H1 (cell line): ENCODE measurements around the gene ADTRP. TPM values are rescaled to one million over a fixed set of nuclear protein-coding genes. Genes with fewer than 3 reads are reported as not detected.

Experiments
- CTCF ChIA-PET: fragments of 300-600 bp; sonication (Branson Sonifier 250); formaldehyde crosslinking; loops from one replicate; lab custom pipeline; 2021; ENCODE audit not compliant: partially characterized antibody; lab: Charles Lee
- POLR2A ChIA-PET: fragments of 300-600 bp; sonication (Branson Sonifier 250); formaldehyde crosslinking; loops from one replicate; lab custom pipeline; 2021; ENCODE audit warnings: inconsistent platforms; ENCODE audit not compliant: partially characterized antibody; lab: Charles Lee
- DNase-seq, 2 experiments: peaks; one replicate each; pipeline versions ENCODE4 v3.0.0 to v3.0.0-alpha.2; 2010 to 2022; ENCODE audit warnings: low spot score in 2 of 2, low read depth in 1 of 2, mixed read lengths in 1 of 2
- FAIRE-seq: peaks from 2 replicates; lab custom pipeline; 2011; peaks lifted over from hg19 to GRCh38; lab: Jason Lieb, UNC
- H2AFZ ChIP-seq: 2 replicates; pipeline ENCODE4 v1.8.1; 2012; ENCODE audit warnings: low read length, inconsistent platforms
- H2AK5ac ChIP-seq: 2 replicates; pipeline ENCODE4 v1.6.1; 2013; ENCODE audit warnings: low read depth, low read length
- H2BK120ac ChIP-seq: replicated peaks from 2 replicates; pipeline ENCODE3; 2013; ENCODE audit warnings: low read depth, low read length, inconsistent platforms
- H2BK12ac ChIP-seq: 2 replicates; pipeline ENCODE4 v1.6.1; 2013; ENCODE audit warnings: low read depth, low read length
- H2BK15ac ChIP-seq: 2 replicates; pipeline ENCODE4 v1.6.1; 2013; ENCODE audit warnings: low read length
- H2BK20ac ChIP-seq: 2 replicates; pipeline ENCODE4 v1.6.1; 2013; ENCODE audit warnings: low read length
- H2BK5ac ChIP-seq: 2 replicates; pipeline ENCODE4 v1.6.1; 2013; ENCODE audit warnings: low read depth, low read length
- H3K14ac ChIP-seq: 2 replicates; pipeline ENCODE4 v1.6.1; 2013; ENCODE audit warnings: inconsistent platforms; ENCODE audit not compliant: insufficient read length
- H3K18ac ChIP-seq: 2 replicates; pipeline ENCODE4 v1.6.1; 2013; ENCODE audit warnings: low read length; ENCODE audit errors: extremely low read depth
- H3K23ac ChIP-seq: 2 replicates; pipeline ENCODE4 v1.6.1; 2013; ENCODE audit warnings: inconsistent platforms; ENCODE audit not compliant: insufficient read length
- H3K23me2 ChIP-seq: 2 replicates; pipeline ENCODE4 v1.6.1; 2013; ENCODE audit warnings: low read depth, low read length
- H3K27ac ChIP-seq: 2 replicates; pipeline ENCODE4 v1.6.1; 2011; ENCODE audit warnings: low read depth, low read length, inconsistent platforms
- H3K27me3 ChIP-seq, 4 experiments: replicated peaks in 1 of 4; 1 replicate in 1 of 4; 2 replicates in 3 of 4; pipeline versions ENCODE4 v1.6.1 to v1.8.1; 2011 to 2013; ENCODE audit warnings: low read length in 3 of 4, mild to moderate bottlenecking in 3 of 4, inconsistent platforms in 2 of 4, mixed read lengths in 2 of 4, moderate library complexity in 1 of 4; ENCODE audit not compliant: control insufficient read depth in 3 of 4, insufficient read depth in 3 of 4; ENCODE audit errors: extremely low read depth in 1 of 4
- H3K36me3 ChIP-seq, 4 experiments: 2 replicates each; pipeline versions ENCODE4 v1.6.1 to v1.8.1; 2011 to 2013; ENCODE audit warnings: mild to moderate bottlenecking in 4 of 4, low read length in 3 of 4, moderate library complexity in 2 of 4, control low read depth in 1 of 4, inconsistent platforms in 1 of 4; ENCODE audit not compliant: insufficient read depth in 4 of 4, control insufficient read depth in 2 of 4
- H3K4ac ChIP-seq: replicated peaks from 2 replicates; pipeline ENCODE3; 2013; ENCODE audit warnings: low read length, low read depth, mixed read lengths, inconsistent platforms; ENCODE audit not compliant: insufficient read length
- H3K4me1 ChIP-seq, 4 experiments: replicated peaks in 1 of 4; 1 replicate in 1 of 4; 2 replicates in 3 of 4; pipeline versions ENCODE4 v1.6.1 to v1.8.1; 2011 to 2013; ENCODE audit warnings: low read length in 3 of 4, inconsistent platforms in 2 of 4, mixed read lengths in 1 of 4; ENCODE audit not compliant: insufficient read depth in 4 of 4, control insufficient read depth in 3 of 4
- H3K4me2 ChIP-seq, 2 experiments: 2 replicates each; pipeline versions ENCODE4 v1.6.1 to v1.8.1; 2011 to 2013; ENCODE audit warnings: low read depth in 2 of 2, low read length in 2 of 2, control low read depth in 1 of 2, inconsistent platforms in 1 of 2, mild to moderate bottlenecking in 1 of 2; ENCODE audit not compliant: insufficient read depth in 1 of 2
- H3K4me3 ChIP-seq, 4 experiments: fragments of 200-600, 300-600 bp in 1 of 4; sonication (generic), shearing (Covaris generic), sonication (Bioruptor Twin) in 1 of 4; 2 replicates each; pipeline versions ENCODE4 v1.5.1 to v1.8.1; 2011 to 2016; ENCODE audit warnings: low read length in 4 of 4, low read depth in 3 of 4, control low read depth in 2 of 4, inconsistent platforms in 2 of 4, mild to moderate bottlenecking in 2 of 4, mixed read lengths in 1 of 4, moderate library complexity in 1 of 4; ENCODE audit not compliant: insufficient read depth in 2 of 4; ENCODE audit errors: extremely low read depth in 1 of 4
- H3K56ac ChIP-seq: replicated peaks from 2 replicates; pipeline ENCODE3; 2013; ENCODE audit warnings: low read depth, mild to moderate bottlenecking, mixed read lengths, low read length, inconsistent platforms; ENCODE audit not compliant: insufficient read length
- H3K79me1 ChIP-seq: 2 replicates; pipeline ENCODE4 v1.6.1; 2013; ENCODE audit warnings: low read depth, low read length, control low read depth
- H3K79me2 ChIP-seq, 2 experiments: 2 replicates each; pipeline versions ENCODE4 v1.6.1 to v1.8.1; 2012 to 2013; ENCODE audit warnings: low read length in 2 of 2, mild to moderate bottlenecking in 2 of 2, inconsistent platforms in 1 of 2; ENCODE audit not compliant: insufficient read depth in 2 of 2, control insufficient read depth in 1 of 2
- H3K9ac ChIP-seq, 4 experiments: replicated peaks in 1 of 4; 1 replicate in 1 of 4; 2 replicates in 3 of 4; pipeline versions ENCODE4 v1.6.1 to v1.8.1; 2011 to 2013; ENCODE audit warnings: low read depth in 3 of 4, low read length in 3 of 4, control low read depth in 2 of 4, mild to moderate bottlenecking in 2 of 4, moderate library complexity in 2 of 4, inconsistent platforms in 1 of 4; ENCODE audit errors: extremely low read depth in 1 of 4
- H3K9me3 ChIP-seq, 2 experiments: 2 replicates each; pipeline versions ENCODE4 v1.6.1 to v1.8.1; 2012 to 2013; ENCODE audit warnings: mild to moderate bottlenecking in 2 of 2, moderate library complexity in 2 of 2, control low read depth in 1 of 2, inconsistent platforms in 1 of 2, low read depth in 1 of 2, low read length in 1 of 2, mixed read lengths in 1 of 2; ENCODE audit not compliant: insufficient read depth in 2 of 2
- H4K20me1 ChIP-seq, 2 experiments: replicated peaks in 1 of 2; 2 replicates each; pipeline versions ENCODE3 to v1.8.1; 2011 to 2013; ENCODE audit warnings: inconsistent platforms in 2 of 2, low read length in 2 of 2, mild to moderate bottlenecking in 1 of 2; ENCODE audit not compliant: insufficient read depth in 2 of 2, control insufficient read depth in 1 of 2
- H4K5ac ChIP-seq: 2 replicates; pipeline ENCODE4 v1.6.1; 2013; ENCODE audit warnings: low read length, low read depth, mixed read lengths, inconsistent platforms; ENCODE audit not compliant: insufficient read length
- H4K8ac ChIP-seq: 2 replicates; pipeline ENCODE4 v1.8.0; 2013; ENCODE audit warnings: mild to moderate bottlenecking, moderate library complexity, low read length, inconsistent platforms; ENCODE audit not compliant: insufficient read depth; ENCODE audit errors: extremely low read depth
- H4K91ac ChIP-seq: replicated peaks from 2 replicates; pipeline ENCODE3; 2013; ENCODE audit warnings: low read length, mixed read lengths, inconsistent platforms; ENCODE audit not compliant: insufficient read length
- GABPA ChIP-seq: IDR thresholded peaks from 2 replicates; pipeline ENCODE4 v1.6.1; 2011; ENCODE audit warnings: mild to moderate bottlenecking, low read length, moderate library complexity, borderline replicate concordance; ENCODE audit not compliant: insufficient read depth
- HDAC6 ChIP-seq: IDR thresholded peaks from one replicate; pipeline ENCODE4 v1.7.1; 2012; ENCODE audit warnings: low read depth, mild to moderate bottlenecking, inconsistent platforms, low read length, moderate library complexity
- JUN ChIP-seq: IDR thresholded peaks from 2 replicates; pipeline ENCODE4 v1.6.1; 2011; ENCODE audit warnings: low read depth, mild to moderate bottlenecking, improper control_type of control experiment, low read length
- JUND ChIP-seq: IDR thresholded peaks from 2 replicates; pipeline ENCODE4 v1.6.1; 2011; ENCODE audit warnings: mild to moderate bottlenecking, improper control_type of control experiment, low read length
- MAFK ChIP-seq: IDR thresholded peaks from 2 replicates; pipeline ENCODE4 v1.6.1; 2012; ENCODE audit warnings: low read depth, mild to moderate bottlenecking, improper control_type of control experiment, low read length
- PHF8 ChIP-seq: fragments of 200-600 bp; sonication (generic); conservative IDR thresholded peaks from 2 replicates; pipeline ENCODE4 v1.7.1; 2012; ENCODE audit warnings: low read depth, mild to moderate bottlenecking, inconsistent platforms, low read length, moderate library complexity
- SAP30 ChIP-seq: fragments of 300-600 bp; sonication (generic); IDR thresholded peaks from 2 replicates; pipeline ENCODE4 v1.7.1; 2012; ENCODE audit warnings: low read length, moderate library complexity, mild to moderate bottlenecking, inconsistent platforms; ENCODE audit not compliant: insufficient read depth, insufficient replicate concordance
- SRF ChIP-seq: IDR thresholded peaks from 2 replicates; pipeline ENCODE4 v1.6.1; 2011; ENCODE audit warnings: mild to moderate bottlenecking, low read depth, low read length, moderate library complexity
- TBP ChIP-seq: IDR thresholded peaks from 2 replicates; pipeline ENCODE4 v1.6.1; 2011; ENCODE audit warnings: low read depth, low read length, improper control_type of control experiment
- TCF12 ChIP-seq: IDR thresholded peaks from 2 replicates; pipeline ENCODE4 v1.6.1; 2011; ENCODE audit warnings: low read depth, mild to moderate bottlenecking, low read length
- WGBS, 2 experiments: shearing (Covaris generic) in 1 of 2; methylation state at CpG; one replicate each; pipeline versions ENCODE4 v1.1.6 to v1.1.7; 2013 to 2015; ENCODE audit warnings: low lambda C conversion rate in 2 of 2, mixed read lengths in 2 of 2, inconsistent platforms in 1 of 2, low coverage in 1 of 2, missing lambda C conversion rate in 1 of 2; ENCODE audit not compliant: insufficient replicate concordance in 2 of 2, insufficient coverage in 1 of 2, insufficient read length in 1 of 2; ENCODE audit errors: extremely low coverage in 1 of 2, missing lambda C conversion rate in 1 of 2; 5-methylcytosine and 5-hydroxymethylcytosine counted together
- polyA plus RNA-seq, 7 experiments: library from polyadenylated mRNA; depleted of rRNA in 3 of 7; stranded (reverse) in 5 of 7; unstranded in 2 of 7; fragments of >200 nt in 5 of 7; fragments of 200-250 nt in 2 of 7; gene quantifications; 1 replicate in 5 of 7; 2 replicates in 1 of 7; 4 replicates in 1 of 7; pipeline versions ENCODE4 v1.2.1 to v1.2.3, GENCODE V29; 2011 to 2013; ENCODE audit warnings: missing spikeins in 2 of 7, mixed read lengths in 2 of 7
- total RNA-seq: library from RNA; stranded (reverse); fragmentation: NEBNext Ultra II Directional; extraction: Animal tissue kit (Norgen Biotek cat#: 25700); gene quantifications from 2 replicates; pipeline ENCODE4 v1.2.1, GENCODE V29; 2021
- TF ChIP-seq, protein P1 (sequence below): IDR thresholded peaks from 2 replicates; pipeline ENCODE4 v1.6.1; 2011; ENCODE audit warnings: low read depth, mild to moderate bottlenecking, low read length; ENCODE audit not compliant: insufficient read depth

Gene ADTRP
- total and polyA plus RNA-seq, 2 of the 8 experiments (the other 6 are each of a cell fraction or from before 2014, with no cell fraction given) = 0.08 to 0.45 TPM

DNA sequence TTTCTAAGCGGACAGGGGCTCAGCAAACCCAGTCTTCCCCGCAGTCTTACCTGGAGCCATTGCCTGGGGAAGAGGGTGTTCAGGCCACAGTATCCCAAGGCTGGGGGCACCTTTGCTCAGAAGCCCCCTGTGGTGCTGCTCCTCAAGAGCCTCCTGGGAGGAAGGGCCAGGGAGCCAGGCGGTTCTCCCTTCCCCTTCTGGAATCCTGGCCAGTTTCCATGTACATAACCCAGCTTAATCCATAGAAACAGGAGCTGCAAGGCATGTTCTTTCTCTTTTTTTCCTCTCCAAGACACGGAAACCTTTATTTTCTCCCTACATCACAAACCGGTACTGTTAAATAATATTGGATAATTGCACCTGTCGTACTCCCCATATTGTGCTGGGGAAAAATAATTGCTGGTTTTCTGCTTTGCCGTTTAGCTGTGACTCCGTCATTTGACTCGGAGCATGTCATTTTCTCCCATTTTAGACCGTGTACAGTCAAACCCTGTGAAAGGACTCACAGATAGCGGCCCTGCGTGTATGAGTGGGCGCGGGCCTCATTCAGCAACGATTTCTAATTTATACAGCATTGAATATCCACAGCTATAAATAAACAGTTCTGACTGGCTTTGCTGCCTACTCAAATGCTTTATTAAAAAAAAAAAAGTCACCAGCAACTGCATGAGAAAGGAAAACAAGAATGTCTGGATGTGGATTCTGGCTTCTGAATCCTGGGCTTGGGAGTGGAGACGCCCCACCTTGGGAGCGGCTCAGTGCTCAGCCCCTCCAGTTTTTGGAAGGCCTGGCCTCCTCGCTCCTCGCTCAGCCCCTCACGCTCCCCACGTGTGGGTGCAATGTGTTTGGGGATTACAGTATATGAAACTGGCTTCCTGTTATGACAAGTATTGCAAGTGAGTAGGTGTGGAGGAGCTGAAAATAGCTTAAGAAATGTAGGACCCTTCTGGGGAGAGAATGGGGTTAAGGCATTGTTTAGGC is 67.3 kb downstream of the ADTRP start:
- peaks cover 0 to 8% (median 0%) of the 10 kb centered on the region in 4 experiments; a peak in 2 of 7 replicates for H3K4me1 ChIP-seq
- H3K79me1 ChIP-seq = no peaks in the 10 kb centered on the region
- H3K27ac ChIP-seq = no peak overlapping the region
- no peak overlapping the region for H2AK5ac ChIP-seq
- no peak overlapping the region for H4K5ac ChIP-seq
- H3K9ac ChIP-seq = no peak overlapping the region
- no peaks in the 10 kb centered on the region for H3K36me3 ChIP-seq
- H2BK5ac ChIP-seq = no peak overlapping the region
- no peak overlapping the region for H2BK12ac ChIP-seq
- DNase-seq = no peak
- H4K20me1 ChIP-seq = no peaks in the 10 kb centered on the region
- no peak overlapping the region for H3K14ac ChIP-seq
- no peak overlapping the region for H2BK120ac ChIP-seq
- no peak overlapping the region for H2BK15ac ChIP-seq
- POLR2A ChIA-PET = no interaction called here
- H2AFZ ChIP-seq = no peak overlapping the region; the same call in 1 of the 2 replicates
- H3K79me2 ChIP-seq = no peaks in the 10 kb centered on the region
- no peak overlapping the region for H4K8ac ChIP-seq
- H3K23me2 ChIP-seq = no peaks in the 10 kb centered on the region
- no peak overlapping the region for H3K23ac ChIP-seq
- H4K91ac ChIP-seq = no peak overlapping the region
- no peak overlapping the region for H3K4me2 ChIP-seq
- H3K27me3 ChIP-seq = no peaks in the 10 kb centered on the region
- H2BK20ac ChIP-seq = no peak overlapping the region
- no peak overlapping the region for H3K4me3 ChIP-seq
- CTCF ChIA-PET = interaction anchor here (0.6 to 2.2 kb wide), 7 partner anchors 8 to 236 kb away, joined by 3 to 6 read pairs (median 3); no protein-coding TSS in a partner anchor
- H3K56ac ChIP-seq = no peak overlapping the region
- H3K9me3 ChIP-seq = no peaks in the 10 kb centered on the region
- 88% methylated on average over 21 of the region's 21 CpGs; no CpG with 5 or more reads in 1 of the 2 experiments for WGBS, 2 experiments
- no peak overlapping the region for H3K18ac ChIP-seq
- no peak overlapping the region for H3K4ac ChIP-seq
- FAIRE-seq = no peak
- TF ChIP-seq HDAC6 (no peak), PHF8 (no peak), SRF (no peak), SAP30 (no peak), TCF12 (no peak), MAFK (no peak), JUN (no peak), GABPA (no peak), TBP (no peak), JUND (no peak)
- TF ChIP-seq, protein P1, sequence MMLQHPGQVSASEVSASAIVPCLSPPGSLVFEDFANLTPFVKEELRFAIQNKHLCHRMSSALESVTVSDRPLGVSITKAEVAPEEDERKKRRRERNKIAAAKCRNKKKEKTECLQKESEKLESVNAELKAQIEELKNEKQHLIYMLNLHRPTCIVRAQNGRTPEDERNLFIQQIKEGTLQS = no peak
